H1 (cell line): Measurements from ENCODE around the gene HCST. TPM values are rescaled to one million over a fixed set of nuclear protein-coding genes. Genes with fewer than 3 reads are reported as not detected.

ENCODE experiments used
- CTCF ChIA-PET: fragments of 300-600 bp; sonication (Branson Sonifier 250); formaldehyde crosslinking; loops from one replicate; lab custom pipeline; 2021; ENCODE audit not compliant: partially characterized antibody; lab: Charles Lee
- POLR2A ChIA-PET: fragments of 300-600 bp; sonication (Branson Sonifier 250); formaldehyde crosslinking; loops from one replicate; lab custom pipeline; 2021; ENCODE audit warnings: inconsistent platforms; ENCODE audit not compliant: partially characterized antibody; lab: Charles Lee
- DNase-seq, 2 experiments: peaks; one replicate each; pipeline versions ENCODE4 v3.0.0 to v3.0.0-alpha.2; 2010 to 2022; ENCODE audit warnings: low spot score in 2 of 2, low read depth in 1 of 2, mixed read lengths in 1 of 2
- FAIRE-seq: peaks from 2 replicates; lab custom pipeline; 2011; peaks lifted over from hg19 to GRCh38; lab: Jason Lieb, UNC
- H2AFZ ChIP-seq: 2 replicates; pipeline ENCODE4 v1.8.1; 2012; ENCODE audit warnings: low read length, inconsistent platforms
- H2AK5ac ChIP-seq: 2 replicates; pipeline ENCODE4 v1.6.1; 2013; ENCODE audit warnings: low read depth, low read length
- H2BK120ac ChIP-seq: replicated peaks from 2 replicates; pipeline ENCODE3; 2013; ENCODE audit warnings: low read depth, low read length, inconsistent platforms
- H2BK12ac ChIP-seq: 2 replicates; pipeline ENCODE4 v1.6.1; 2013; ENCODE audit warnings: low read depth, low read length
- H2BK15ac ChIP-seq: 2 replicates; pipeline ENCODE4 v1.6.1; 2013; ENCODE audit warnings: low read length
- H2BK20ac ChIP-seq: 2 replicates; pipeline ENCODE4 v1.6.1; 2013; ENCODE audit warnings: low read length
- H2BK5ac ChIP-seq: 2 replicates; pipeline ENCODE4 v1.6.1; 2013; ENCODE audit warnings: low read depth, low read length
- H3K14ac ChIP-seq: 2 replicates; pipeline ENCODE4 v1.6.1; 2013; ENCODE audit warnings: inconsistent platforms; ENCODE audit not compliant: insufficient read length
- H3K18ac ChIP-seq: 2 replicates; pipeline ENCODE4 v1.6.1; 2013; ENCODE audit warnings: low read length; ENCODE audit errors: extremely low read depth
- H3K23ac ChIP-seq: 2 replicates; pipeline ENCODE4 v1.6.1; 2013; ENCODE audit warnings: inconsistent platforms; ENCODE audit not compliant: insufficient read length
- H3K23me2 ChIP-seq: 2 replicates; pipeline ENCODE4 v1.6.1; 2013; ENCODE audit warnings: low read depth, low read length
- H3K27ac ChIP-seq: 2 replicates; pipeline ENCODE4 v1.6.1; 2011; ENCODE audit warnings: low read depth, low read length, inconsistent platforms
- H3K27me3 ChIP-seq, 4 experiments: replicated peaks in 1 of 4; 1 replicate in 1 of 4; 2 replicates in 3 of 4; pipeline versions ENCODE4 v1.6.1 to v1.8.1; 2011 to 2013; ENCODE audit warnings: low read length in 3 of 4, mild to moderate bottlenecking in 3 of 4, inconsistent platforms in 2 of 4, mixed read lengths in 2 of 4, moderate library complexity in 1 of 4; ENCODE audit not compliant: control insufficient read depth in 3 of 4, insufficient read depth in 3 of 4; ENCODE audit errors: extremely low read depth in 1 of 4
- H3K36me3 ChIP-seq, 4 experiments: 2 replicates each; pipeline versions ENCODE4 v1.6.1 to v1.8.1; 2011 to 2013; ENCODE audit warnings: mild to moderate bottlenecking in 4 of 4, low read length in 3 of 4, moderate library complexity in 2 of 4, control low read depth in 1 of 4, inconsistent platforms in 1 of 4; ENCODE audit not compliant: insufficient read depth in 4 of 4, control insufficient read depth in 2 of 4
- H3K4ac ChIP-seq: replicated peaks from 2 replicates; pipeline ENCODE3; 2013; ENCODE audit warnings: low read length, low read depth, mixed read lengths, inconsistent platforms; ENCODE audit not compliant: insufficient read length
- H3K4me1 ChIP-seq, 4 experiments: replicated peaks in 1 of 4; 1 replicate in 1 of 4; 2 replicates in 3 of 4; pipeline versions ENCODE4 v1.6.1 to v1.8.1; 2011 to 2013; ENCODE audit warnings: low read length in 3 of 4, inconsistent platforms in 2 of 4, mixed read lengths in 1 of 4; ENCODE audit not compliant: insufficient read depth in 4 of 4, control insufficient read depth in 3 of 4
- H3K4me2 ChIP-seq, 2 experiments: 2 replicates each; pipeline versions ENCODE4 v1.6.1 to v1.8.1; 2011 to 2013; ENCODE audit warnings: low read depth in 2 of 2, low read length in 2 of 2, control low read depth in 1 of 2, inconsistent platforms in 1 of 2, mild to moderate bottlenecking in 1 of 2; ENCODE audit not compliant: insufficient read depth in 1 of 2
- H3K4me3 ChIP-seq, 4 experiments: fragments of 200-600, 300-600 bp in 1 of 4; sonication (generic), shearing (Covaris generic), sonication (Bioruptor Twin) in 1 of 4; 2 replicates each; pipeline versions ENCODE4 v1.5.1 to v1.8.1; 2011 to 2016; ENCODE audit warnings: low read length in 4 of 4, low read depth in 3 of 4, control low read depth in 2 of 4, inconsistent platforms in 2 of 4, mild to moderate bottlenecking in 2 of 4, mixed read lengths in 1 of 4, moderate library complexity in 1 of 4; ENCODE audit not compliant: insufficient read depth in 2 of 4; ENCODE audit errors: extremely low read depth in 1 of 4
- H3K56ac ChIP-seq: replicated peaks from 2 replicates; pipeline ENCODE3; 2013; ENCODE audit warnings: low read depth, mild to moderate bottlenecking, mixed read lengths, low read length, inconsistent platforms; ENCODE audit not compliant: insufficient read length
- H3K79me1 ChIP-seq: 2 replicates; pipeline ENCODE4 v1.6.1; 2013; ENCODE audit warnings: low read depth, low read length, control low read depth
- H3K79me2 ChIP-seq, 2 experiments: 2 replicates each; pipeline versions ENCODE4 v1.6.1 to v1.8.1; 2012 to 2013; ENCODE audit warnings: low read length in 2 of 2, mild to moderate bottlenecking in 2 of 2, inconsistent platforms in 1 of 2; ENCODE audit not compliant: insufficient read depth in 2 of 2, control insufficient read depth in 1 of 2
- H3K9ac ChIP-seq, 4 experiments: replicated peaks in 1 of 4; 1 replicate in 1 of 4; 2 replicates in 3 of 4; pipeline versions ENCODE4 v1.6.1 to v1.8.1; 2011 to 2013; ENCODE audit warnings: low read depth in 3 of 4, low read length in 3 of 4, control low read depth in 2 of 4, mild to moderate bottlenecking in 2 of 4, moderate library complexity in 2 of 4, inconsistent platforms in 1 of 4; ENCODE audit errors: extremely low read depth in 1 of 4
- H3K9me3 ChIP-seq, 2 experiments: 2 replicates each; pipeline versions ENCODE4 v1.6.1 to v1.8.1; 2012 to 2013; ENCODE audit warnings: mild to moderate bottlenecking in 2 of 2, moderate library complexity in 2 of 2, control low read depth in 1 of 2, inconsistent platforms in 1 of 2, low read depth in 1 of 2, low read length in 1 of 2, mixed read lengths in 1 of 2; ENCODE audit not compliant: insufficient read depth in 2 of 2
- H4K20me1 ChIP-seq, 2 experiments: replicated peaks in 1 of 2; 2 replicates each; pipeline versions ENCODE3 to v1.8.1; 2011 to 2013; ENCODE audit warnings: inconsistent platforms in 2 of 2, low read length in 2 of 2, mild to moderate bottlenecking in 1 of 2; ENCODE audit not compliant: insufficient read depth in 2 of 2, control insufficient read depth in 1 of 2
- H4K5ac ChIP-seq: 2 replicates; pipeline ENCODE4 v1.6.1; 2013; ENCODE audit warnings: low read length, low read depth, mixed read lengths, inconsistent platforms; ENCODE audit not compliant: insufficient read length
- H4K8ac ChIP-seq: 2 replicates; pipeline ENCODE4 v1.8.0; 2013; ENCODE audit warnings: mild to moderate bottlenecking, moderate library complexity, low read length, inconsistent platforms; ENCODE audit not compliant: insufficient read depth; ENCODE audit errors: extremely low read depth
- H4K91ac ChIP-seq: replicated peaks from 2 replicates; pipeline ENCODE3; 2013; ENCODE audit warnings: low read length, mixed read lengths, inconsistent platforms; ENCODE audit not compliant: insufficient read length
- CHD2 ChIP-seq: IDR thresholded peaks from 2 replicates; pipeline ENCODE4 v1.6.1; 2012; ENCODE audit warnings: low read length, improper control_type of control experiment
- CTBP2 ChIP-seq: IDR thresholded peaks from 2 replicates; pipeline ENCODE4 v1.7.0; 2011; ENCODE audit warnings: borderline replicate concordance, mild to moderate bottlenecking, moderate library complexity, mixed read lengths, low read length; ENCODE audit not compliant: insufficient read depth, insufficient read length
- GABPA ChIP-seq: IDR thresholded peaks from 2 replicates; pipeline ENCODE4 v1.6.1; 2011; ENCODE audit warnings: mild to moderate bottlenecking, low read length, moderate library complexity, borderline replicate concordance; ENCODE audit not compliant: insufficient read depth
- GTF2F1 ChIP-seq: IDR thresholded peaks from 2 replicates; pipeline ENCODE4 v1.6.1; 2012; ENCODE audit warnings: low read depth, low read length, improper control_type of control experiment, borderline replicate concordance
- KDM1A ChIP-seq: fragments of 200-600, 300-600 bp; sonication (generic); IDR thresholded peaks from 2 replicates; pipeline ENCODE4 v1.7.1; 2016; ENCODE audit warnings: mild to moderate bottlenecking, low read length, borderline replicate concordance
- POU5F1 ChIP-seq: IDR thresholded peaks from 2 replicates; pipeline ENCODE4 v1.6.1; 2011; ENCODE audit warnings: low read depth, mild to moderate bottlenecking, low read length, moderate library complexity
- SIX5 ChIP-seq: IDR thresholded peaks from 2 replicates; pipeline ENCODE4 v1.6.1; 2011; ENCODE audit warnings: mild to moderate bottlenecking, low read depth, low read length
- TBP ChIP-seq: IDR thresholded peaks from 2 replicates; pipeline ENCODE4 v1.6.1; 2011; ENCODE audit warnings: low read depth, low read length, improper control_type of control experiment
- YY1 ChIP-seq: IDR thresholded peaks from 2 replicates; pipeline ENCODE4 v1.6.1; 2011; ENCODE audit warnings: low read depth, mild to moderate bottlenecking, low read length
- WGBS, 2 experiments: shearing (Covaris generic) in 1 of 2; methylation state at CpG; one replicate each; pipeline versions ENCODE4 v1.1.6 to v1.1.7; 2013 to 2015; ENCODE audit warnings: low lambda C conversion rate in 2 of 2, mixed read lengths in 2 of 2, inconsistent platforms in 1 of 2, low coverage in 1 of 2, missing lambda C conversion rate in 1 of 2; ENCODE audit not compliant: insufficient replicate concordance in 2 of 2, insufficient coverage in 1 of 2, insufficient read length in 1 of 2; ENCODE audit errors: extremely low coverage in 1 of 2, missing lambda C conversion rate in 1 of 2; 5-methylcytosine and 5-hydroxymethylcytosine counted together
- polyA plus RNA-seq, 7 experiments: library from polyadenylated mRNA; depleted of rRNA in 3 of 7; stranded (reverse) in 5 of 7; unstranded in 2 of 7; fragments of >200 nt in 5 of 7; fragments of 200-250 nt in 2 of 7; gene quantifications; 1 replicate in 5 of 7; 2 replicates in 1 of 7; 4 replicates in 1 of 7; pipeline versions ENCODE4 v1.2.1 to v1.2.3, GENCODE V29; 2011 to 2013; ENCODE audit warnings: missing spikeins in 2 of 7, mixed read lengths in 2 of 7
- total RNA-seq: library from RNA; stranded (reverse); fragmentation: NEBNext Ultra II Directional; extraction: Animal tissue kit (Norgen Biotek cat#: 25700); gene quantifications from 2 replicates; pipeline ENCODE4 v1.2.1, GENCODE V29; 2021
- TF ChIP-seq, protein P1 (sequence below): IDR thresholded peaks from 2 replicates; pipeline ENCODE4 v1.6.1; 2012; ENCODE audit warnings: inconsistent platforms

Gene HCST
- total and polyA plus RNA-seq, 2 of the 8 experiments (the other 6 are each of a cell fraction or from before 2014, with no cell fraction given) = 2.8 TPM; not detected in 1

GRCh38 chr19:35937345-35938281, 35.3 kb downstream of the HCST start:
- Histone ChIP-seq H3K4me1 (peaks cover 0 to 13% (median 3%) of the 10 kb centered on the region in 4 experiments; a peak in 4 of 7 replicates), H3K14ac (no peak overlapping the region), H2BK12ac (no peak overlapping the region), H2BK120ac (no peak overlapping the region), H2BK15ac (no peak overlapping the region), H3K27me3 (no peaks in the 10 kb centered on the region; a peak in 1 of 7 replicates), H3K56ac (no peak overlapping the region), H3K79me1 (peaks cover 2% of the 10 kb centered on the region; the same call in 1 of the 2 replicates), H3K23ac (no peak overlapping the region), H2AK5ac (no peak overlapping the region), H4K8ac (0 out of 2 replicates have a peak overlapping the region, but pooled peaks have one; percentile 26), H4K5ac (no peak overlapping the region), H3K79me2 (peaks cover 0 to 6% of the 10 kb centered on the region in 2 experiments; a peak in 1 of 4 replicates), H2BK5ac (no peak overlapping the region), H3K4ac (no peak overlapping the region), H3K36me3 (peaks cover 0 to 14% (median 1%) of the 10 kb centered on the region in 4 experiments; a peak in 1 of 8 replicates), H3K9me3 (no peaks in the 10 kb centered on the region), H3K4me3 (peak overlapping the region; percentile 63 to 96 (median 69)), H2BK20ac (no peak overlapping the region), H2AFZ (no peak overlapping the region), H3K18ac (no peak overlapping the region; the same call in 1 of the 2 replicates), H4K20me1 (peaks cover 0 to 14% of the 10 kb centered on the region in 2 experiments), H3K23me2 (peaks cover 13% of the 10 kb centered on the region; the same call in 1 of the 2 replicates), H3K4me2 (peak overlapping the region; percentile 66 to 88), H4K91ac (no peak overlapping the region), H3K27ac (no peak overlapping the region), H3K9ac (no peak overlapping the region; a peak in 1 of 7 replicates)
- 84% methylated on average over 14 of the region's 14 CpGs; no CpG with 5 or more reads in 1 of the 2 experiments for WGBS, 2 experiments
- ChIA-PET CTCF (interaction anchor here (1.0 to 1.2 kb wide), 2 partner anchors 33 to 47 kb away, joined by 3 read pairs; no protein-coding TSS in a partner anchor), POLR2A (interaction anchor here (1.2 kb wide), 1 partner anchor 11 kb away, joined by 3 read pairs; no protein-coding TSS in a partner anchor)
- FAIRE-seq = no peak
- no peak for DNase-seq
- TF ChIP-seq GABPA (no peak), YY1 (no peak), SIX5 (no peak), KDM1A (no peak), CTBP2 (no peak), TBP (no peak), CHD2 (no peak), POU5F1 (no peak), GTF2F1 (no peak)
- TF ChIP-seq, protein P1, sequence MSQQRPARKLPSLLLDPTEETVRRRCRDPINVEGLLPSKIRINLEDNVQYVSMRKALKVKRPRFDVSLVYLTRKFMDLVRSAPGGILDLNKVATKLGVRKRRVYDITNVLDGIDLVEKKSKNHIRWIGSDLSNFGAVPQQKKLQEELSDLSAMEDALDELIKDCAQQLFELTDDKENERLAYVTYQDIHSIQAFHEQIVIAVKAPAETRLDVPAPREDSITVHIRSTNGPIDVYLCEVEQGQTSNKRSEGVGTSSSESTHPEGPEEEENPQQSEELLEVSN = no peak
